Measurements from ENCODE around the gene APOBR. TPM values are rescaled to one million over a fixed set of nuclear protein-coding genes. Genes with fewer than 3 reads are reported as not detected.

Gene APOBR
- total and polyA plus RNA-seq, 2 of the 13 experiments (the other 11 are each of a cell fraction or from before 2014, with no cell fraction given): 0.03 TPM; not detected in 1

DNA sequence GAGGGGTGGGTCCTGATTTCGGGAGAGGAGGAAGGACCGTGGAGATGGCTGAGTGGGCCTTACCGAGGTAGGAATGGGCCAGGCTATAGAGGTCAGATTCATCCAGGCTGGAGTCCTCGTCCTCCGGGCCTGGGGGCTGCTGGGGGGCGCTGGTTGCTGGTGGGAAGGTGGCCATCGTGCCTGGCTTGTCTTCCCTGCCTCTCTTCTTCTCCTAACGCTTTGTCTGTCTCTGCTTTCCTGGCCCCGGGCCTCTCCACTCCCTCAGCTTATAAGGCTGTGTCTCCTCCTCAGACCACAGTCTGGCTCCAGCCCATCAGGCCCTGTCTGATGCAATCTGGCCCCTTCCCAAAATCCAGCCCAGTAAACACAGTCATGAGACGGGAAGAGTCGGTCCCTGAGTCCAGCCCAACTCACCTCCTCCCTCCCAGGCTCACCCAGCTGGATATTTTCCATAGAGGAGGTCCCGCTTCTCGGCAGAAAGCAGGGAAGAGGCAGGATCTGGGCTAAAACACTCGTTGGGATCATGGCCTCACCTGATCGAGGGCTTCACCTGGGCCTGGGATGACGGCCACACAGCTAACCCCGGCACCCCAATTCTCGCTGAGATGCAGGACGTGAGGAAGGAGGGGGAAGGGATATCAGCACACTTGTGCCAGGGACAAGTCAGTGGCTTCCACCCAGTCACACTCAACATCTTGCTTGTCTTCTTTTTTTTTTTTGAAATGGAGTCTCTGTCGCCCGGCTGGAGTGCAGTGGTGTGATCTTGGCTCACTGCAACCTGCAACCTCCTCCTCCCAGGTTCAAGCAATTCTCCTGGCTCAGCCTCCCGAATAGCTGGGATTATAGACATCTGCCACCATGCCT lies 44.5 kb downstream of the APOBR start, which contains the start of gene NUPR1 (continued):
- TF ChIP-seq, protein P1, sequence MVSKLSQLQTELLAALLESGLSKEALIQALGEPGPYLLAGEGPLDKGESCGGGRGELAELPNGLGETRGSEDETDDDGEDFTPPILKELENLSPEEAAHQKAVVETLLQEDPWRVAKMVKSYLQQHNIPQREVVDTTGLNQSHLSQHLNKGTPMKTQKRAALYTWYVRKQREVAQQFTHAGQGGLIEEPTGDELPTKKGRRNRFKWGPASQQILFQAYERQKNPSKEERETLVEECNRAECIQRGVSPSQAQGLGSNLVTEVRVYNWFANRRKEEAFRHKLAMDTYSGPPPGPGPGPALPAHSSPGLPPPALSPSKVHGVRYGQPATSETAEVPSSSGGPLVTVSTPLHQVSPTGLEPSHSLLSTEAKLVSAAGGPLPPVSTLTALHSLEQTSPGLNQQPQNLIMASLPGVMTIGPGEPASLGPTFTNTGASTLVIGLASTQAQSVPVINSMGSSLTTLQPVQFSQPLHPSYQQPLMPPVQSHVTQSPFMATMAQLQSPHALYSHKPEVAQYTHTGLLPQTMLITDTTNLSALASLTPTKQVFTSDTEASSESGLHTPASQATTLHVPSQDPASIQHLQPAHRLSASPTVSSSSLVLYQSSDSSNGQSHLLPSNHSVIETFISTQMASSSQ (IDR thresholded peaks at IDR 0.05; ENCODE audit: low read depth): no peak
- TF ChIP-seq, protein P1 (CRISPR knock-in tag; IDR thresholded peaks at IDR 0.05; ENCODE audit: borderline replicate concordance): peak; percentile 30; the same call in 1 of the 2 replicates
- TF ChIP-seq, protein P2, sequence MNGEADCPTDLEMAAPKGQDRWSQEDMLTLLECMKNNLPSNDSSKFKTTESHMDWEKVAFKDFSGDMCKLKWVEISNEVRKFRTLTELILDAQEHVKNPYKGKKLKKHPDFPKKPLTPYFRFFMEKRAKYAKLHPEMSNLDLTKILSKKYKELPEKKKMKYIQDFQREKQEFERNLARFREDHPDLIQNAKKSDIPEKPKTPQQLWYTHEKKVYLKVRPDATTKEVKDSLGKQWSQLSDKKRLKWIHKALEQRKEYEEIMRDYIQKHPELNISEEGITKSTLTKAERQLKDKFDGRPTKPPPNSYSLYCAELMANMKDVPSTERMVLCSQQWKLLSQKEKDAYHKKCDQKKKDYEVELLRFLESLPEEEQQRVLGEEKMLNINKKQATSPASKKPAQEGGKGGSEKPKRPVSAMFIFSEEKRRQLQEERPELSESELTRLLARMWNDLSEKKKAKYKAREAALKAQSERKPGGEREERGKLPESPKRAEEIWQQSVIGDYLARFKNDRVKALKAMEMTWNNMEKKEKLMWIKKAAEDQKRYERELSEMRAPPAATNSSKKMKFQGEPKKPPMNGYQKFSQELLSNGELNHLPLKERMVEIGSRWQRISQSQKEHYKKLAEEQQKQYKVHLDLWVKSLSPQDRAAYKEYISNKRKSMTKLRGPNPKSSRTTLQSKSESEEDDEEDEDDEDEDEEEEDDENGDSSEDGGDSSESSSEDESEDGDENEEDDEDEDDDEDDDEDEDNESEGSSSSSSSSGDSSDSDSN (CRISPR knock-in tag; IDR thresholded peaks at IDR 0.05): peak; percentile 100
- TF ChIP-seq RBAK (CRISPR knock-in tag; IDR thresholded peaks at IDR 0.05) (no peak), BHLHE40 (IDR thresholded peaks at IDR 0.05; ENCODE audit: low read length) (no peak), FOXK1 (CRISPR knock-in tag; IDR thresholded peaks at IDR 0.05; ENCODE audit: borderline replicate concordance, low read depth) (peak; percentile 64; the same call in 1 of the 2 replicates)
- TF ChIP-seq, protein P3, sequence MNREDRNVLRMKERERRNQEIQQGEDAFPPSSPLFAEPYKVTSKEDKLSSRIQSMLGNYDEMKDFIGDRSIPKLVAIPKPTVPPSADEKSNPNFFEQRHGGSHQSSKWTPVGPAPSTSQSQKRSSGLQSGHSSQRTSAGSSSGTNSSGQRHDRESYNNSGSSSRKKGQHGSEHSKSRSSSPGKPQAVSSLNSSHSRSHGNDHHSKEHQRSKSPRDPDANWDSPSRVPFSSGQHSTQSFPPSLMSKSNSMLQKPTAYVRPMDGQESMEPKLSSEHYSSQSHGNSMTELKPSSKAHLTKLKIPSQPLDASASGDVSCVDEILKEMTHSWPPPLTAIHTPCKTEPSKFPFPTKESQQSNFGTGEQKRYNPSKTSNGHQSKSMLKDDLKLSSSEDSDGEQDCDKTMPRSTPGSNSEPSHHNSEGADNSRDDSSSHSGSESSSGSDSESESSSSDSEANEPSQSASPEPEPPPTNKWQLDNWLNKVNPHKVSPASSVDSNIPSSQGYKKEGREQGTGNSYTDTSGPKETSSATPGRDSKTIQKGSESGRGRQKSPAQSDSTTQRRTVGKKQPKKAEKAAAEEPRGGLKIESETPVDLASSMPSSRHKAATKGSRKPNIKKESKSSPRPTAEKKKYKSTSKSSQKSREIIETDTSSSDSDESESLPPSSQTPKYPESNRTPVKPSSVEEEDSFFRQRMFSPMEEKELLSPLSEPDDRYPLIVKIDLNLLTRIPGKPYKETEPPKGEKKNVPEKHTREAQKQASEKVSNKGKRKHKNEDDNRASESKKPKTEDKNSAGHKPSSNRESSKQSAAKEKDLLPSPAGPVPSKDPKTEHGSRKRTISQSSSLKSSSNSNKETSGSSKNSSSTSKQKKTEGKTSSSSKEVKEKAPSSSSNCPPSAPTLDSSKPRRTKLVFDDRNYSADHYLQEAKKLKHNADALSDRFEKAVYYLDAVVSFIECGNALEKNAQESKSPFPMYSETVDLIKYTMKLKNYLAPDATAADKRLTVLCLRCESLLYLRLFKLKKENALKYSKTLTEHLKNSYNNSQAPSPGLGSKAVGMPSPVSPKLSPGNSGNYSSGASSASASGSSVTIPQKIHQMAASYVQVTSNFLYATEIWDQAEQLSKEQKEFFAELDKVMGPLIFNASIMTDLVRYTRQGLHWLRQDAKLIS (CRISPR knock-in tag; IDR thresholded peaks at IDR 0.05): no peak
- TF ChIP-seq, protein P4, sequence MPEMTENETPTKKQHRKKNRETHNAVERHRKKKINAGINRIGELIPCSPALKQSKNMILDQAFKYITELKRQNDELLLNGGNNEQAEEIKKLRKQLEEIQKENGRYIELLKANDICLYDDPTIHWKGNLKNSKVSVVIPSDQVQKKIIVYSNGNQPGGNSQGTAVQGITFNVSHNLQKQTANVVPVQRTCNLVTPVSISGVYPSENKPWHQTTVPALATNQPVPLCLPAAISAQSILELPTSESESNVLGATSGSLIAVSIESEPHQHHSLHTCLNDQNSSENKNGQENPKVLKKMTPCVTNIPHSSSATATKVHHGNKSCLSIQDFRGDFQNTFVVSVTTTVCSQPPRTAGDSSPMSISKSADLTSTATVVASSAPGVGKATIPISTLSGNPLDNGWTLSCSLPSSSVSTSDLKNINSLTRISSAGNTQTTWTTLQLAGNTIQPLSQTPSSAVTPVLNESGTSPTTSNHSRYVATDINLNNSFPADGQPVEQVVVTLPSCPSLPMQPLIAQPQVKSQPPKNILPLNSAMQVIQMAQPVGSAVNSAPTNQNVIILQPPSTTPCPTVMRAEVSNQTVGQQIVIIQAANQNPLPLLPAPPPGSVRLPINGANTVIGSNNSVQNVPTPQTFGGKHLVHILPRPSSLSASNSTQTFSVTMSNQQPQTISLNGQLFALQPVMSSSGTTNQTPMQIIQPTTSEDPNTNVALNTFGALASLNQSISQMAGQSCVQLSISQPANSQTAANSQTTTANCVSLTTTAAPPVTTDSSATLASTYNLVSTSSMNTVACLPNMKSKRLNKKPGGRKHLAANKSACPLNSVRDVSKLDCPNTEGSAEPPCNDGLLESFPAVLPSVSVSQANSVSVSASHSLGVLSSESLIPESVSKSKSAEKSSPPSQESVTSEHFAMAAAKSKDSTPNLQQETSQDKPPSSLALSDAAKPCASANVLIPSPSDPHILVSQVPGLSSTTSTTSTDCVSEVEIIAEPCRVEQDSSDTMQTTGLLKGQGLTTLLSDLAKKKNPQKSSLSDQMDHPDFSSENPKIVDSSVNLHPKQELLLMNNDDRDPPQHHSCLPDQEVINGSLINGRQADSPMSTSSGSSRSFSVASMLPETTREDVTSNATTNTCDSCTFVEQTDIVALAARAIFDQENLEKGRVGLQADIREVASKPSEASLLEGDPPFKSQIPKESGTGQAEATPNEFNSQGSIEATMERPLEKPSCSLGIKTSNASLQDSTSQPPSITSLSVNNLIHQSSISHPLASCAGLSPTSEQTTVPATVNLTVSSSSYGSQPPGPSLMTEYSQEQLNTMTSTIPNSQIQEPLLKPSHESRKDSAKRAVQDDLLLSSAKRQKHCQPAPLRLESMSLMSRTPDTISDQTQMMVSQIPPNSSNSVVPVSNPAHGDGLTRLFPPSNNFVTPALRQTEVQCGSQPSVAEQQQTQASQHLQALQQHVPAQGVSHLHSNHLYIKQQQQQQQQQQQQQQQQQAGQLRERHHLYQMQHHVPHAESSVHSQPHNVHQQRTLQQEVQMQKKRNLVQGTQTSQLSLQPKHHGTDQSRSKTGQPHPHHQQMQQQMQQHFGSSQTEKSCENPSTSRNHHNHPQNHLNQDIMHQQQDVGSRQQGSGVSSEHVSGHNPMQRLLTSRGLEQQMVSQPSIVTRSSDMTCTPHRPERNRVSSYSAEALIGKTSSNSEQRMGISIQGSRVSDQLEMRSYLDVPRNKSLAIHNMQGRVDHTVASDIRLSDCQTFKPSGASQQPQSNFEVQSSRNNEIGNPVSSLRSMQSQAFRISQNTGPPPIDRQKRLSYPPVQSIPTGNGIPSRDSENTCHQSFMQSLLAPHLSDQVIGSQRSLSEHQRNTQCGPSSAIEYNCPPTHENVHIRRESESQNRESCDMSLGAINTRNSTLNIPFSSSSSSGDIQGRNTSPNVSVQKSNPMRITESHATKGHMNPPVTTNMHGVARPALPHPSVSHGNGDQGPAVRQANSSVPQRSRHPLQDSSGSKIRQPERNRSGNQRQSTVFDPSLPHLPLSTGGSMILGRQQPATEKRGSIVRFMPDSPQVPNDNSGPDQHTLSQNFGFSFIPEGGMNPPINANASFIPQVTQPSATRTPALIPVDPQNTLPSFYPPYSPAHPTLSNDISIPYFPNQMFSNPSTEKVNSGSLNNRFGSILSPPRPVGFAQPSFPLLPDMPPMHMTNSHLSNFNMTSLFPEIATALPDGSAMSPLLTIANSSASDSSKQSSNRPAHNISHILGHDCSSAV (CRISPR knock-in tag; IDR thresholded peaks at IDR 0.05; ENCODE audit: borderline replicate concordance): no peak

All from HepG2 (cell line).